Activated T-cell treated with anti-CD3 and anti-CD28 coated beads, Interleukin-2, amount 50 U/mL, for 1 hour (primary cell): ENCODE data around the gene ACOT9.
"Not testable (repeated sequence)": the region's sequence is repeated elsewhere in the genome, so short reads cannot be mapped to it uniquely, and the experiment has no call there.

Experiments
- DNase-seq: peaks from one replicate; pipeline ENCODE4 v3.0.0-alpha.2; 2020

The ACOT9 gene

GRCh38 chrX:23765449-23765848 lies 22.4 kb upstream of the ACOT9 start:
- no peak for DNase-seq

- DNase-seq: no peak
These were observed 21.3 kb upstream of the ACOT9 start for GRCh38 chrX:23764188-23764984.

- DNase-seq: no peak
These were observed 16.7 kb upstream of the ACOT9 start for GRCh38 chrX:23759821-23760220.

- peak; percentile 51 for DNase-seq
These were observed 13.1 kb upstream of the ACOT9 start for GRCh38 chrX:23756165-23756564.

- no peak for DNase-seq
These were observed 11.6 kb upstream of the ACOT9 start for GRCh38 chrX:23754664-23755063.

GRCh38 chrX:23752740-23753415 lies 9.8 kb upstream of the ACOT9 start:
- DNase-seq: no peak

- no peak for DNase-seq
These were observed 6.5 kb upstream of the ACOT9 start for GRCh38 chrX:23749576-23749975.

GRCh38 chrX:23749129-23749528 lies 6.1 kb upstream of the ACOT9 start:
- DNase-seq: no peak

- DNase-seq: no peak
These were observed 2.7 kb upstream of the ACOT9 start for GRCh38 chrX:23745786-23746185.

- DNase-seq: not testable (repeated sequence)
These were observed 521 bp upstream of the ACOT9 start for GRCh38 chrX:23743623-23743971.

- DNase-seq: peak; percentile 21
These were observed 841 bp downstream of the ACOT9 start for GRCh38 chrX:23742174-23742696.

- DNase-seq: no peak
These were observed 5.7 kb downstream of the ACOT9 start for GRCh38 chrX:23737413-23737812.

GRCh38 chrX:23736030-23736429 lies 7.0 kb downstream of the ACOT9 start:
- DNase-seq: no peak

GRCh38 chrX:23732704-23733103 lies 10.4 kb downstream of the ACOT9 start:
- no peak for DNase-seq

GRCh38 chrX:23731951-23732350 lies 11.1 kb downstream of the ACOT9 start:
- DNase-seq: no peak

GRCh38 chrX:23729214-23729613 lies 13.9 kb downstream of the ACOT9 start:
- no peak for DNase-seq

- no peak for DNase-seq
These were observed 15.9 kb downstream of the ACOT9 start for GRCh38 chrX:23727206-23727605.

- DNase-seq: no peak
These were observed 16.9 kb downstream of the ACOT9 start for GRCh38 chrX:23726191-23726590.

- DNase-seq: no peak
These were observed 22.9 kb downstream of the ACOT9 start for GRCh38 chrX:23720117-23720677.

- DNase-seq: no peak
These were observed 37.8 kb downstream of the ACOT9 start for GRCh38 chrX:23705235-23705634.

GRCh38 chrX:23704673-23705206 lies 38.3 kb downstream of the ACOT9 start:
- no peak for DNase-seq

- DNase-seq: peak; percentile 34
These were observed 43.4 kb downstream of the ACOT9 start for GRCh38 chrX:23699636-23700194.

GRCh38 chrX:23694606-23695005 lies 48.5 kb downstream of the ACOT9 start:
- no peak for DNase-seq
